ENCODE results near the gene OPHN1. TPM values are rescaled to one million over a fixed set of nuclear protein-coding genes. Genes with fewer than 3 reads are reported as not detected.

Gene OPHN1
- total and polyA plus RNA-seq, 10 of the 15 experiments (the other 5 are each of a cell fraction or from before 2014, with no cell fraction given) = under 0.01 to 0.03 (median 0.03) TPM; not detected in 6

DNA sequence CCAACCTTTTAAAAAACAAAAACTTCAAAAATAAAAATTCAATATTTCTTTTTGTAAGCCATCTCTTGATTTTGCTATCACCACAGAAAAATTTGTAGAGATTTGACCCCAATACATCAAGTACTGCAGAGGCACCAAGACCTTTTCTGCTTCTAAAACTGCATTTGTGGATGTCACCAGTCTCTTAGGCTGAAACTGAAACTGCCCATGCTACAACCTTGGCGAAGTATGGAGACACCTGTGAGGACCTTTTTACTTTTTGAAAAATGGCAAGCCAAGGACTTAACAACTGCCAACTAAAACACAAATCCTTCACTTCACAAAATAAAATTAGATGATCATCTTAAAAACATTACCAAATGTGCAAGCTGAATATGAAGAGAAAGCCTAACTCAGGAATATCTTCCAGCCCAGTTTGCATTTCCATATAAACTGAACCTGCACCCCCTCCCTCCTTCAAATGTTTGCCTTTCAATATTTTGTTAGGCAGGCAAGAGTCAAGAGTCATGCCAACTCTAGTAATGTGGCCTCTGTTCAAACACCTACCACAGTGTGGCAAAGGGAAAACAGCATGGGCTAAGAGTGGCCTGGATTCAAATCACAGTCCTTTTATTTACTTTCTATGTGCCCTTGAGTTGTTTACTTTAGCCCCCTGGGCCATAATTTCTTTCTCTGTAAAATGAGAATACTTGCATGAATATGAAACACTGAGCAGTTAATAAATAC lies 389.4 kb downstream of the OPHN1 start (continued):
- TF ChIP-seq MYB (IDR thresholded peaks at IDR 0.05; ENCODE audit: borderline replicate concordance, low read depth, low read length) (no peak), SIN3A (IDR thresholded peaks at IDR 0.05; ENCODE audit: low read depth, low read length) (no peak), CREM (IDR thresholded peaks at IDR 0.05; ENCODE audit: low read depth) (no peak), ZBED1 (IDR thresholded peaks at IDR 0.05; ENCODE audit: borderline replicate concordance) (no peak), TBL1XR1 (IDR thresholded peaks at IDR 0.05; ENCODE audit: low read depth, low read length) (no peak)

DNA sequence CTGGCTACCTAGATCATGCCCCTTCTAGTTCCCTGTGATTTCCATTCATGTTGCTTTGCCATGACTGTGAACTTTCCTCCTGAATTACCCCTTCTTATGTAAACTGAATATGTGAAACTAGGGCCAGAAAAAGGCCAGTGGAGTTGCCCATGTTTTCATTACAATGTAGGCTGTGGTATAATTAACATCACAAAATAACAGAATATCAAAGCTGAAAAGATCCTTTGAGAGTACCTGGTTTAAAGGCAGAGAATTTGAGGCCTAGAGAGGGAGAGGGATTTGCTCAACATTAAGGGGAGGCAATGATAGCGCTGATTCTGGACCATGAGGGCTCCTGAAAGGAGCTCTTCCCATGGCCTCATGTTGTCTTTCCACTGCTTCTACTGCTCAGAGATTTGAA lies 392.2 kb downstream of the OPHN1 start:
- 0% methylated on average over 1 of the region's 1 CpG for WGBS (ENCODE audit: insufficient coverage, insufficient replicate concordance, low lambda C conversion rate, missing lambda C conversion rate)
- intact Hi-C loops (cut with micrococcal nuclease; ENCODE audit: unreplicated experiment) = no loop called here
- DNase-seq (ENCODE audit: low read depth, low spot score) = no peak
- TF ChIP-seq, protein P1, sequence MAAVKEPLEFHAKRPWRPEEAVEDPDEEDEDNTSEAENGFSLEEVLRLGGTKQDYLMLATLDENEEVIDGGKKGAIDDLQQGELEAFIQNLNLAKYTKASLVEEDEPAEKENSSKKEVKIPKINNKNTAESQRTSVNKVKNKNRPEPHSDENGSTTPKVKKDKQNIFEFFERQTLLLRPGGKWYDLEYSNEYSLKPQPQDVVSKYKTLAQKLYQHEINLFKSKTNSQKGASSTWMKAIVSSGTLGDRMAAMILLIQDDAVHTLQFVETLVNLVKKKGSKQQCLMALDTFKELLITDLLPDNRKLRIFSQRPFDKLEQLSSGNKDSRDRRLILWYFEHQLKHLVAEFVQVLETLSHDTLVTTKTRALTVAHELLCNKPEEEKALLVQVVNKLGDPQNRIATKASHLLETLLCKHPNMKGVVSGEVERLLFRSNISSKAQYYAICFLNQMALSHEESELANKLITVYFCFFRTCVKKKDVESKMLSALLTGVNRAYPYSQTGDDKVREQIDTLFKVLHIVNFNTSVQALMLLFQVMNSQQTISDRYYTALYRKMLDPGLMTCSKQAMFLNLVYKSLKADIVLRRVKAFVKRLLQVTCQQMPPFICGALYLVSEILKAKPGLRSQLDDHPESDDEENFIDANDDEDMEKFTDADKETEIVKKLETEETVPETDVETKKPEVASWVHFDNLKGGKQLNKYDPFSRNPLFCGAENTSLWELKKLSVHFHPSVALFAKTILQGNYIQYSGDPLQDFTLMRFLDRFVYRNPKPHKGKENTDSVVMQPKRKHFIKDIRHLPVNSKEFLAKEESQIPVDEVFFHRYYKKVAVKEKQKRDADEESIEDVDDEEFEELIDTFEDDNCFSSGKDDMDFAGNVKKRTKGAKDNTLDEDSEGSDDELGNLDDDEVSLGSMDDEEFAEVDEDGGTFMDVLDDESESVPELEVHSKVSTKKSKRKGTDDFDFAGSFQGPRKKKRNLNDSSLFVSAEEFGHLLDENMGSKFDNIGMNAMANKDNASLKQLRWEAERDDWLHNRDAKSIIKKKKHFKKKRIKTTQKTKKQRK (IDR thresholded peaks at IDR 0.05; ENCODE audit: low read depth, low read length) = no peak
- no peak for TF ChIP-seq SPI1 (IDR thresholded peaks at IDR 0.05; ENCODE audit: borderline replicate concordance, insufficient read depth, low read depth, low read length)
- TF ChIP-seq, protein P2, sequence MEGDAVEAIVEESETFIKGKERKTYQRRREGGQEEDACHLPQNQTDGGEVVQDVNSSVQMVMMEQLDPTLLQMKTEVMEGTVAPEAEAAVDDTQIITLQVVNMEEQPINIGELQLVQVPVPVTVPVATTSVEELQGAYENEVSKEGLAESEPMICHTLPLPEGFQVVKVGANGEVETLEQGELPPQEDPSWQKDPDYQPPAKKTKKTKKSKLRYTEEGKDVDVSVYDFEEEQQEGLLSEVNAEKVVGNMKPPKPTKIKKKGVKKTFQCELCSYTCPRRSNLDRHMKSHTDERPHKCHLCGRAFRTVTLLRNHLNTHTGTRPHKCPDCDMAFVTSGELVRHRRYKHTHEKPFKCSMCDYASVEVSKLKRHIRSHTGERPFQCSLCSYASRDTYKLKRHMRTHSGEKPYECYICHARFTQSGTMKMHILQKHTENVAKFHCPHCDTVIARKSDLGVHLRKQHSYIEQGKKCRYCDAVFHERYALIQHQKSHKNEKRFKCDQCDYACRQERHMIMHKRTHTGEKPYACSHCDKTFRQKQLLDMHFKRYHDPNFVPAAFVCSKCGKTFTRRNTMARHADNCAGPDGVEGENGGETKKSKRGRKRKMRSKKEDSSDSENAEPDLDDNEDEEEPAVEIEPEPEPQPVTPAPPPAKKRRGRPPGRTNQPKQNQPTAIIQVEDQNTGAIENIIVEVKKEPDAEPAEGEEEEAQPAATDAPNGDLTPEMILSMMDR (IDR thresholded peaks at IDR 0.05 in 2 of 3, conservative IDR thresholded peaks at IDR 0.05 in 1 of 3; ENCODE audit: control insufficient read depth in 2 of 3, extremely low read depth in 1 of 3, insufficient read depth in 1 of 3, low read depth in 3 of 3, low read length in 3 of 3) = no peak
- FAIRE-seq = no peak
- no TSS peak for BruUV-seq (replicated peaks)
- H4K20me1 ChIP-seq (ENCODE audit: control insufficient read depth, insufficient read depth) = no peaks in the 10 kb centered on the region
- H3K9me3 ChIP-seq (replicated peaks; ENCODE audit: control insufficient read depth, insufficient read depth, low read length) = no peaks in the 10 kb centered on the region
- ChIA-PET CTCF (no interaction called here), RAD21 (ENCODE audit: unreplicated experiment) (no interaction called here), POLR2A (no interaction called here), SMC1A (ENCODE audit: uncharacterized antibody, unreplicated experiment) (no interaction called here)
- H3K4me1 ChIP-seq (ENCODE audit: control insufficient read depth, insufficient read depth, low read length) = no peaks in the 10 kb centered on the region
- H3K27me3 ChIP-seq (replicated peaks in 1 of 2; ENCODE audit: control insufficient read depth in 2 of 2, insufficient read depth in 2 of 2, low read length in 1 of 2) = no peaks in the 10 kb centered on the region
- no peak for ATAC-seq
- H3K27ac ChIP-seq (ENCODE audit: control insufficient read depth, insufficient read depth) = no peak overlapping the region
- H3K36me3 ChIP-seq (ENCODE audit: control insufficient read depth in 2 of 2, insufficient read depth in 2 of 2, low read length in 1 of 2) = no peaks in the 10 kb centered on the region
- no peak overlapping the region for H3K4me3 ChIP-seq
- in situ Hi-C loops (cut with MboI) = no loop called here
- H3K4me2 ChIP-seq (ENCODE audit: control insufficient read depth, insufficient read depth) = no peak overlapping the region
- H3K79me2 ChIP-seq (ENCODE audit: control insufficient read depth, insufficient read depth, low read length) = no peaks in the 10 kb centered on the region
- no peak overlapping the region for H2AFZ ChIP-seq (ENCODE audit: control insufficient read depth, low read depth, low read length)
- H3K9ac ChIP-seq (ENCODE audit: control insufficient read depth, insufficient read depth, low read length) = no peak overlapping the region
